ENCODE measurements around the gene HOXB1.

The HOXB1 gene

GRCh38 chr17:48530887-48531272 lies at the start of gene HOXB1:
Gene HOXB1, minus strand, starts transcription at chr17:48531011. Its CDS starts 107 bp downstream, at chr17:48530904.
- DNase-seq (ENCODE audit: low read depth in 2 of 2) = no peak

GRCh38 chr17:48579760-48580554 lies 49.1 kb upstream of the HOXB1 start:
- DNase-seq (ENCODE audit: low read depth in 2 of 2) = no peak

GRCh38 chr17:48579471-48579759 lies 48.6 kb upstream of the HOXB1 start:
- no peak for DNase-seq (ENCODE audit: low read depth in 2 of 2)

GRCh38 chr17:48578616-48579470 lies 48.0 kb upstream of the HOXB1 start:
- DNase-seq (ENCODE audit: low read depth in 2 of 2) = no peak

DNA sequence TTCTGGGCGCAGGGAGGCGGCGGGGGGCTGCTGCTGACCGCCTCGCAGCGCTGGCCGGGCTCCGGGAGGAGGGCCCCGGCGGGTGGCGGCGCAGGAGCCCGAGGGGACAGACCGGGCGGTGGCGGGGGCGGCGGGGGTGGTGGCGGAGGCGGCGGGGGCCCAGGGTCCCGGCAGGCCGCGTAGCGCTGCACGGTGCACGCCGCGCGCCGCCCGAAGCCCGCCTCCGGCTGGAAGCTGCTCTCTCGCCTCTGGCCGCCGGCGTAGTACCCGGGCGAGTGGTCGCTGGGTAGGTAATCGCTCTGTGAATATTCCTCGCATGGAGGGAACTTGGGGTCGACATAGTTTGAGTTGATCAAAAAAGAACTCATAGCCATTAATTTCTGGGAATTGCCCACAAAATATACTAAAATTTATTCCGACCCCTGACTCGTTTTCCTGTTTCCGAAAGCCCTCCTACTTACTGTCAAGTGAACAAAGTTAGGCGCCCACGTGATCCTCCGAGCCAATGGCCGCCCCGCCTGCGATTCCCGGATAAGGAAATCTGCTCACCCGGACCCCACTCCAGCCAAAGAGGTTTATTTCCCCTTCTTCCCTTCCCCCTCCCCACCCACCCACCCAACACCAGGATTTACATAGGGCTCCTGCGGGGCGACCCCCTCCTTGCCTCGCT lies 47.3 kb upstream of the HOXB1 start, which contains the start of gene HOXB4:
HOXB4 (minus strand) TSS at position 405 of the 670 bp plus-strand sequence; CDS start at position 374, 31 bp downstream.
- peak in 1 of 2 donors; percentile 42 for DNase-seq (ENCODE audit: low read depth in 2 of 2)

- no peak for DNase-seq (ENCODE audit: low read depth in 2 of 2)
Measured at GRCh38 chr17:48577330-48577945, 46.6 kb upstream of the HOXB1 start.

DNA sequence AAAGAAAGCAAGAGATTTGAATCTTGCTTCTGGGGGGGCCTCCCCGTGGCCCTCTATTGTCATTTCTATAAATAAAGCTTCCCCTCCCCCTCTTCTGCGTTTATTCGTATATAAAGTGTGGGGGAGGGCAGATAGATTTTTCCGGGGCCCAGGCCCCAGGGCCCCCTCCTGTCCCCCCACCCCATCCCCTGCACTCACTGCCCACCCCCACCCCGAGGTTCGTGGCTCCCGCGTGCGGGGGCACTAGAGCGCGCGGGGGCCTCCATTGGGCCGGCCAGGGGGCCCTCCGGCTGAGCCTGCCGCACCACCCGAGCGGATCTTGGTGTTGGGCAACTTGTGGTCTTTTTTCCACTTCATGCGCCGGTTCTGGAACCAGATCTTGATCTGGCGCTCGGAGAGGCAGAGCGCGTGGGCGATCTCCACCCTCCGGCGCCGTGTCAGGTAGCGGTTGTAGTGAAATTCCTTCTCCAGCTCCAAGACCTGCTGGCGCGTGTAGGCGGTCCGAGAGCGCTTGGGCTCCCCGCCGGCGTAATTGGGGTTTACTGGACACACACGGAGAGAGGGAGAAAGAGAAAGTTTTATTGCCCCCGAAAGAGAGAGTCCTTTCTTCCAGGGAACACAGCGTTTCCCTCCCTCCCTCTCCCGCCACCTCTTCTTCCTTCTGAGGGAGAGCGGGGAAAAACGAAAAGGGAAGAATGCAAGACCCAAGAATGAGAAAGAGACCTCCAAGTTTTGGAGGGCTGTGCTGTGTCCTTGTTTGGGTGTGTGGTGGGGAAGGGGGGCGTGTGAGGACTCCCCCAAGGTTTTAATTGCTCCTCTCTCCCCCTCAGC lies 45.9 kb upstream of the HOXB1 start:
- DNase-seq (ENCODE audit: low read depth in 2 of 2) = no peak

GRCh38 chr17:48575673-48576478 lies 45.1 kb upstream of the HOXB1 start:
- DNase-seq (ENCODE audit: low read depth in 2 of 2) = no peak

- DNase-seq (ENCODE audit: low read depth in 2 of 2) = no peak
Measured at GRCh38 chr17:48575066-48575582, 44.3 kb upstream of the HOXB1 start.

GRCh38 chr17:48574505-48575065 lies 43.8 kb upstream of the HOXB1 start:
- DNase-seq (ENCODE audit: low read depth in 2 of 2) = no peak

- DNase-seq (ENCODE audit: low read depth in 2 of 2) = no peak
Measured at GRCh38 chr17:48571826-48572417, 41.1 kb upstream of the HOXB1 start.

GRCh38 chr17:48571024-48571818 lies 40.4 kb upstream of the HOXB1 start:
- DNase-seq (ENCODE audit: low read depth in 2 of 2) = no peak

- DNase-seq (ENCODE audit: low read depth in 2 of 2) = no peak
Measured at GRCh38 chr17:48570325-48571023, 39.7 kb upstream of the HOXB1 start.

DNA sequence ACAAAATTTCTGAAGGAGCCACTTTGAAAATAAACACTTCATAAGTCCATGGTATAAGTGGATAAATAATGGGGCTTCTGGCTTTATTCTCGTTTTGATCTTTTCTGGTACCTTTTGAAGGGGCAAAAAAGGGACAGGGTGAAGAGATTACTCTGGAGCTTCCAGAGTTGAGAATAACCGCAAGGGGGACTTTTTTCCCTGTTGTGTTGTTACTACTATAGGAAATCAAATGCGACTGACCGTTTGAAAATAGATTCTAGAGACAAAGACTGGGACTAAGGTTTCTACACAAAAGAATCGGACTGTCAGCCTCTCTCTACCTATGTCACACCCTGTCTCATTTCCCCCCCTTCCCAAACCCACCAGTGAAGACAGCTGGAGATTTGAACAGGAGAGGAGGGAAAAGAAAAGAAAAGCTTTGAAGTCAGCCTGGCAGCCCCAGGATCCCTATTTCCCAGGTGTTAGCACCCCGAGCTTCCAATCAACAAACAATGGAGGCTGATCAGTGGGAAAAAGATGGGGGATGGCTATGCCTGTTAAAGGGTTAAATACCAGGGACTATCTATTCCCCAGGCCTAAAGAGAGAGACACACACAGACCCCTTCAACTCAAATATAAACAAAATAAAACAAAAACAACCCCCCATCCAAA lies 39.0 kb upstream of the HOXB1 start:
- DNase-seq (ENCODE audit: low read depth in 2 of 2) = no peak

DNA sequence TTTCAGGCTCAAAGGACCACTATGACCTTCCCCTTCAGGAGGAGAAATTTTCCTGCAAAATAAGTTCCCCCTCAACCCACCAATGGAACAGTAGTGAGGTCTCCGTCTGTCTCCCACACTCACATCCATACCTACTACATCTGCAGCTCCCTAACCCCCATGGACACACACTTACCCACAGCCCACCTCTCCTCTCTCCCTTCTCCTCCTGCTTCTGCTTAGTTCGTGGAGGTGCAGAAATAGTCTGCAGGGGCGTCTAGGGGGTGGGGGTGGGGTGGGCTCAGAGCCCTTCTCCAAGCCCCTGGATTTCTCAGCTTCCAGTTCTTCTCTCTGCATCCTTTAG lies 38.4 kb upstream of the HOXB1 start:
- no peak for DNase-seq (ENCODE audit: low read depth in 2 of 2)

GRCh38 chr17:48568499-48569239 lies 37.9 kb upstream of the HOXB1 start:
- DNase-seq (ENCODE audit: low read depth in 2 of 2) = no peak
